GM21576 (cell line): Measurements from ENCODE around the gene EID3.

Source experiments
- ATAC-seq: cut with Tn5 transposase; IDR thresholded peaks from one replicate; pipeline ENCODE4 v1.9.1; 2021; ENCODE audit warnings: mild to moderate bottlenecking, moderate library complexity; ENCODE audit not compliant: unreplicated experiment

Gene EID3

GRCh38 chr12:104353012-104353981 is 49.8 kb downstream of the EID3 start:
- ATAC-seq = no peak

- no peak for ATAC-seq
These were observed 50.8 kb downstream of the EID3 start for GRCh38 chr12:104354167-104354867.
